Motor neuron (in vitro differentiated cells): Measurements from ENCODE around the gene PAK5. TPM values are rescaled to one million over a fixed set of nuclear protein-coding genes. Genes with fewer than 3 reads are reported as not detected.

Experiments used
- ATAC-seq, 8 experiments: fragments of 200-7000 bp; cut with Tn5 transposase; replicated peaks in 6 of 8; 2 replicates each; pipeline ENCODE4 v1.8.0; 2021; ENCODE audit warnings: mild to moderate bottlenecking in 8 of 8, moderate library complexity in 8 of 8
- H3K27ac ChIP-seq, 2 donors: fragments of 250-450 bp; sonication (Bioruptor Pico); 2 replicates each; pipeline ENCODE4 v1.9.0; 2021; ENCODE audit warnings: antibody characterized with exemption in 2 of 2, mild to moderate bottlenecking in 2 of 2, moderate library complexity in 1 of 2
- H3K4me1 ChIP-seq, 2 donors: fragments of 250-450 bp; sonication (Bioruptor Pico); replicated peaks in 1 of 2; 2 replicates each; pipeline ENCODE4 v1.6.1; 2021; ENCODE audit warnings: antibody characterized with exemption in 2 of 2, mild to moderate bottlenecking in 2 of 2, moderate library complexity in 1 of 2
- H3K4me3 ChIP-seq, 5 donors: fragments of 250-450 bp; sonication (Bioruptor Pico); 2 replicates each; pipeline ENCODE4 v1.9.0; 2021; ENCODE audit warnings: antibody characterized with exemption in 5 of 5, mild to moderate bottlenecking in 5 of 5, moderate library complexity in 4 of 5
- WGBS, 10 experiments: fragments of 450-650 bp; shearing (Covaris generic); methylation state at CpG; one replicate each; pipeline ENCODE4 v1.0.0; 2022; 5-methylcytosine and 5-hydroxymethylcytosine counted together
- in situ Hi-C, 9 experiments: fragments of 400-800 bp; cut with MboI; loops; one replicate each; pipeline ENCODE4 v1.15.0; 2021; ENCODE audit warnings: low sequenced_read_pairs in 9 of 9, low pct_unique_long_range_greater_than_20kb in 2 of 9; ENCODE audit not compliant: unreplicated experiment in 9 of 9
- total RNA-seq, 8 experiments: library from RNA; unstranded; fragments of 300-600 nt; gene quantifications; 2 replicates each; pipeline versions ENCODE4 v1.2.3 to v1.2.4, GENCODE V29; 2022

Gene PAK5
- total RNA-seq, 8 experiments from 2014 or later: 2.7 to 20.0 (median 12.5) TPM

DNA sequence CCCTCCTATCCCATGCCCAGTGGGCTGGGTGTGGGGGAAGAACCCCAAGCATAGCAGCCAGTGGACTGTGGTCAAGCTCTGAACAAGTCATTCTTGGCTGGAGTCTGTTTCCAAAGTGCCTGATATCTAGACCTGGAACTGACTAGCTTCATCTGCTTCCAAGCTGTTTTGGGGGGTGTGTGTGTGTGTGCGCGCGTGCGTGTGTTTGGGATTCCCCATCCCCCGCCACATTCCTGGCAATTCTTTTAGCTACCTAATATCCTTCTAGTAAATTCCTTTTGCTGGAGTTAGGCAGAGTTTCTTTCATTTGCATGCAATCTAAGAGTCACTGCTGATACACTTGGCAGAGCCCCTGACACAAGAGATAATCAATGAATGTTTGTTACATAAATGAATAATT is 7.8 kb downstream of the PAK5 start:
- WGBS, 10 experiments: 50 to 100% (median 97%) methylated on average over 1 to 5 of the region's 5 CpGs; no CpG with 5 or more reads in 4 of the 10 experiments
- Histone ChIP-seq H3K4me1 (peaks cover 0 to 10% of the 10 kb centered on the region in 2 donors), H3K4me3 (no peak overlapping the region), H3K27ac (no peak overlapping the region)
- ATAC-seq: no peak
- in situ Hi-C loops: no loop called here

DNA sequence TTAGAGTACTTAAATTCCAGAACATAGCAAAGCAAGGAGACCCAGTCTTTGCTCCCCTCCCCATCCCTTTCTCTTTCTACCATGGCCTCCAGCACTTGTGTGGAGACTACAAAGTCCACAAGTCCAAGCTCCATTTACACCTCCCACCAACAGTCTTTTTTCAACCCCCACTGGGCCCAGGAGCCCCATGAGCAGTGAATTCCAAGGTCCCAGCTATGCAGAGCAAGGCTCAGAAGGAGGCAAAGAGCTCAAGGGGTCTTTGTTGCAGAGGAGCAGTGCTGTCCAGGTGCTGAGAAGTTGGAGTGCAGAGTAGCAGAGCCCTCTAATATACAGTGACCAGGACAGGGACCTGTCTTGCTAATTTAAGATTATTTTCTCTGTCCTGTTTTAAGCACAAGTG is 9.0 kb downstream of the PAK5 start:
- no peak overlapping the region for H3K4me3 ChIP-seq
- peaks cover 0 to 10% of the 10 kb centered on the region in 2 donors for H3K4me1 ChIP-seq
- no peak overlapping the region for H3K27ac ChIP-seq
- in situ Hi-C loops: no loop called here
- ATAC-seq: peak in 1 of 8 experiments; percentile 41

DNA sequence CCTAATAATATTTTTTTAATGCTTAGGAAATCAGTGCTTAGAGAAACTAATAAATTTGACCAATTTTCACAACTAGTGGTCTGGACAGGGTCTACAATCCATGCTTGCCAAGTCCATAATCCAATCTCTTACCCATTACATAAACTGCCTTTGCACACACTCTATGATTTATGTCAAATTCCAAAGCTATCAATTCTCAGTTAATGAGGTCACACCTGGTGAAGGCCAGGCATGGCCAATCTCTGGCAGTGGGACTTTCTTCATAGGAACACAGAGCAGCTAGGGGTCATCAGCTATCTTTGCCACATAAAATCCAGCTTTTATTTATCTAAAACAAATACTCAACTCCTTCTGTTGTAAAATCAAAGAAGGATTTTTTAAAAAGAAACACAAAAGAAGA is 21.2 kb downstream of the PAK5 start:
- ATAC-seq: no peak
- in situ Hi-C loops: no loop called here
- no peaks in the 10 kb centered on the region for H3K4me1 ChIP-seq

DNA sequence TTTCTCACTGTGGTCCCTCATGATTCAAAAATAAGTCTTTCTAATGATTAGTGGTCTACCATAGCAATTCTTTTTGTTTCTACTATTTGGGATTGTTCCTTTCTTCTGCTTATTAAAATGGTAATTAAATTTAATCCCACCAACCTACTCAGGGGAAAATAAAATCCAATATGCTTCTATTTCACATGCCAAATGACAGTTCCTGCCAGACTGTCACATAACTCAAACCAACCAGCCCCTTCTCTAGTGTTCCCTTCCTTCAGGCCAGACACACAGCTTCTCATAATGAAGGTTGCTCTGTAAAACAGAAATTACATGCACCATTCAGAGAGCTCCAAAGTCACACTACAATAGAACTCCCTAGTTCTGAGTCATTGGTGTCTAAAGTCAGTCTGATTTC is 23.2 kb downstream of the PAK5 start:
- Histone ChIP-seq H3K4me3 (no peak overlapping the region), H3K27ac (no peak overlapping the region), H3K4me1 (no peaks in the 10 kb centered on the region)
- no peak for ATAC-seq
- in situ Hi-C loops: no loop called here

More for the DNA sequence above, 21.2 kb downstream of the PAK5 start:
- Histone ChIP-seq H3K27ac (no peak overlapping the region), H3K4me3 (no peak overlapping the region)

DNA sequence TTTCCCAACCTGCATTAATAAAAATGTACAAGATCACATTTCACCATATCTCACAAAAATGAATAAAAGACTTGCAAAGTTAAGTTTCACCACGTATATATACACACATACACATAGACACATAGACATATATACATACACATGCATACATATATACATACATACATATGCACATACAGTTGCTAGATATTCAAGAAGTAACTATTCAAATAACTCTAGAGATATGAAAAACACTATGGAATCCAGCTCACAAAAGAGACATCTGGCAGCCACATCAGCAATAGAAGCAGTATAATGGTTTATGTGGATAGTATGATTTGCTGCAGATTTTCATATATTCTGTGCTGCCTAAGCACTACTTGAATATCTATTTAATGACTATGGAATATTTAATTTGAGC is 28.1 kb downstream of the PAK5 start:
- ATAC-seq: peak in 3 of 8 experiments; percentile 37 to 97 (median 55)
- Histone ChIP-seq H3K4me1 (no peaks in the 10 kb centered on the region), H3K27ac (no peak overlapping the region), H3K4me3 (no peak overlapping the region)
- in situ Hi-C loops: no loop called here
- WGBS, 10 experiments: 0 to 91% (median 0%) methylated on average over 1 of the region's 1 CpG; no CpG with 5 or more reads in 4 of the 10 experiments

DNA sequence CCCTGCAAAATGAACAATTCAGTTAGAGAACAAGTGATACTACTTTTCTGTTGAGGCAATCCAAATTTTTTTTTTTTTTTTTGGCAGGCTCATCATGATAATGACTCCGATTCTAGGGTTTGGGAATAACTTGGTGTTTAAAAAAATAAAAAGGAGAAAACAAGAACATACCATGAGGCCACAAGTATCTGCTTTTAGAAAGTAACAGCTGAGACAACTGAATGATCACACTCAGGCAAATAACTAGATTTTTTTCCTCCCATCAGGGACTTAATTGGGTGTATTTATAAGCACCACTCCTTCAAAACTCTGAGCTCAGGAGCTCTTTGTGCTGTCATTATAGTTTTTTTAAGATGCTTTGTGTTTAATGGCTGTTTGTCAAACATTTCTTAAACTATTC is 29.6 kb downstream of the PAK5 start:
- ATAC-seq: no peak
- in situ Hi-C loops: no loop called here
- H3K27ac ChIP-seq: no peak overlapping the region
- no peak overlapping the region for H3K4me3 ChIP-seq
- no peaks in the 10 kb centered on the region for H3K4me1 ChIP-seq
- WGBS, 10 experiments: 17 to 100% (median 82%) methylated on average over 1 of the region's 1 CpG; no CpG with 5 or more reads in 2 of the 10 experiments

DNA sequence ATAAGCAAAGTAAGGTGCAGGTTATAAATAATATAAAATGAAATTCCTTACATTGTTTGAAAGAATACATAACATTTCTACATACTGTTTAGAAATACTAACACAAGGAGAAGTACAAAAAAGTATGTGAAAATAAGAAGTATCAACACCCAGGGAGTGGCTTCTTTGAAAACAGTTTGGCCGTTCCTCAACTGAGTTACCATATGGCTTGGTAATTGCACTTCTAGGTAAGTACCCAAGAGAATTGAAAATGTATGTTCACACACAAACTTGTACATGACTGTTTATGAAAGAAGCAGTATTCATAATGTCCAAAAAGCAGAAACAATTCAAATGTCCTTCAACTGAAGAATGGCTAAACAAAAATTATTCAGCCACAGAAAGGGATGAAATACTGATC is 30.7 kb downstream of the PAK5 start:
- no peak for ATAC-seq
- no peak overlapping the region for H3K27ac ChIP-seq
- no peak overlapping the region for H3K4me3 ChIP-seq
- H3K4me1 ChIP-seq: peaks cover under 1 to 4% of the 10 kb centered on the region in 2 donors
- in situ Hi-C loops: no loop called here
- 13 to 100% (median 85%) methylated on average over 1 of the region's 1 CpG; no CpG with 5 or more reads in 2 of the 10 experiments for WGBS, 10 experiments

DNA sequence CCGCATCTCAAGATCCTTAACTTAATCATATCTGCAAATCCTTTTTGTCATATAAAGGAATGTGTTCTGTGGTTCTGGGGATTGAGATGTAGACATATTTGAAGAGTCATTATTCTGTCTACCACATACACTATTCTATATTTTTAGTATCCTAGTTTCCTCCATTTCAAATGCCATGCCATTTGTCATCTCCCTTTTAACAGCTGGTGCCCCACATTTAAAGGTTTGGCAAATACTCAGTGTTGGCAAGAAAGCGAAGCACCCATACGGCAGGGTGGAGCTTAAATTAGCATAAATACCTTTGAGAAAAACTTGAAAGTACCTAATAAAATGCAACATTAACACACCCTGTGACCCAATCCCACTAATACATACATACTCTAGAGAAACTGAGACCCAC is 31.7 kb downstream of the PAK5 start:
- H3K4me1 ChIP-seq: peaks cover 2 to 7% of the 10 kb centered on the region in 2 donors
- ATAC-seq: no peak
- WGBS, 10 experiments: 10 to 100% (median 87%) methylated on average over 1 to 3 of the region's 3 CpGs; no CpG with 5 or more reads in 1 of the 10 experiments
- in situ Hi-C loops: no loop called here
- no peak overlapping the region for H3K4me3 ChIP-seq
- H3K27ac ChIP-seq: no peak overlapping the region

DNA sequence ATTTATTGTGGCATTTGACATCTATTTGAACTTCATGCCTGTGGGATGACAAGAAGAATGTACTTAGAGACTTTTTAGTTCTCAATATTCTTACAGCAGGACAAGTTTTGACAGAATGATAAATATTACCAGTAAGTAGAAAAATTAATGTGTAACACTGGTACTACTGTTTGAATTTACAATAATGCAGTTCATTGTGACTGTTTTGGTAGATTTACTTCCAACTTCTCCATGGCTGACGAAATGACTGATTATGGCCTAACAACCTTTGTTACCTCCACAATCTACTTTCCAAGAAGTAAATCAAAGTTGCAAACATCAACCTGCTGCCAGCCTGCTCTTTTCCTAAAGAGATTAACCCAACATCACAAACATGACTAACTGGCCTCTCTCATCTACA is 38.5 kb downstream of the PAK5 start:
- no peak for ATAC-seq
- in situ Hi-C loops: no loop called here
- WGBS, 10 experiments: 43 to 100% (median 90%) methylated on average over 1 of the region's 1 CpG; no CpG with 5 or more reads in 3 of the 10 experiments
- Histone ChIP-seq H3K4me1 (peaks cover 2 to 7% of the 10 kb centered on the region in 2 donors), H3K4me3 (no peak overlapping the region), H3K27ac (no peak overlapping the region)

DNA sequence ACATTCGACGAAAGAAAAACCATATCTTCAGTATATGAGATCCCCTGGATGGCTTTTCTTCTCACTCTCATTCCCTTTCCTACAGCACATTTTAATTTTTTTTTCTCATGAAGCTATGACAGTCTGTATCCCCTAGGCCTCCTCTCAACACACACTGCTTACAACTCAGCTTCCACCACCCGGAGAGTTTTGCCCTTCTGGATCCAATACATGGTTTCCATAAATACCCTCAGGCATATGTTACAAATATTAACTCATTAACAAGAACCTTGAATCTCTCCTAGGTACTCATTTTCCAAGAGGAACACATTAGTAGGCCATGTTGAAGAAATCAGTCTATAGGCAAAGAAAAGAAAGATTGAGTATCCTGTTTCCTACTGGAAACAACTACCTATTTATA is 44.0 kb downstream of the PAK5 start:
- no peak overlapping the region for H3K27ac ChIP-seq
- WGBS, 10 experiments: 7 to 100% (median 87%) methylated on average over 2 to 3 of the region's 3 CpGs; no CpG with 5 or more reads in 1 of the 10 experiments
- no peak for ATAC-seq
- no peaks in the 10 kb centered on the region for H3K4me1 ChIP-seq
- in situ Hi-C loops: no loop called here
- no peak overlapping the region for H3K4me3 ChIP-seq

DNA sequence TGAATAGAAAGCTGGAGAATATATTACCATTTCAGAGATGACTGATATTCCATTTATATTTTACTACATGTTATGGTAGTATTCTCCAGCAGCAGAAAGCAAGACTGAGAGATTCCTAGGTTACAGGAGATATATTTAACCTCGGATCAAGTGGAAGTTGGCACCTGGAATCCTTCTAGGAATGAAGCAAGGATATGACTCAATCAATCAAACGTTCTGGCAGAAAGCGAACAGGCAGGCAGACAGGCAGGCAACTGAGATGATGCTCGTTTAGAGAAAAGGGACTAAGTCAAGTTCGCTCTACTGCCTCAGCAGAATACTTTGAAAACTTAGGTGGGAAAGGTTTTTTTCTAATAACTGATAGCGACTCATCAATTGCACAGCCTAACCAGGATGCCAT is 46.2 kb downstream of the PAK5 start:
- no peak for ATAC-seq
- Histone ChIP-seq H3K27ac (no peak overlapping the region), H3K4me1 (no peaks in the 10 kb centered on the region), H3K4me3 (no peak overlapping the region)
- WGBS, 10 experiments: 14 to 95% (median 78%) methylated on average over 1 to 6 of the region's 6 CpGs
- in situ Hi-C loops: no loop called here

DNA sequence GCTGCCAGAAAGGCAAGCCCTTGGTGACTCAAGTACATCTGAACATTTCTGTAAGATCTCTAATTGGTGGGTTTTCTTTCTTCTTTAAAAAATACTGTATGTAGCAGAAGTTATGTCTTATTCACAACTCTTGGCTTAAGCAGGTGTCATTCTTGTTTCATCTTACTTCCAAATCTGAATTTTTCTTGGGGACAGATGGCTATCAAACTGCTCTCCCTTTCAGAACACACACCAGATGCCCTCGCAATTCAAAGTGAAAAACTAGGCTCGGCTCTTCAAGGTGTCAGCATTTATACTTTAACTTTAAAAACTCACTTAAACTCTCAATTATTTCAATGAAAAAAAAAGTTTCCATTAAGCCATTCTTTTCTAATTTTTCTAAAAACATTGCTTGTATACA is 49.7 kb downstream of the PAK5 start:
- Histone ChIP-seq H3K4me1 (no peaks in the 10 kb centered on the region), H3K4me3 (no peak overlapping the region), H3K27ac (no peak overlapping the region)
- ATAC-seq: no peak
- in situ Hi-C loops: no loop called here
- 10 to 95% (median 73%) methylated on average over 2 of the region's 2 CpGs; no CpG with 5 or more reads in 1 of the 10 experiments for WGBS, 10 experiments

DNA sequence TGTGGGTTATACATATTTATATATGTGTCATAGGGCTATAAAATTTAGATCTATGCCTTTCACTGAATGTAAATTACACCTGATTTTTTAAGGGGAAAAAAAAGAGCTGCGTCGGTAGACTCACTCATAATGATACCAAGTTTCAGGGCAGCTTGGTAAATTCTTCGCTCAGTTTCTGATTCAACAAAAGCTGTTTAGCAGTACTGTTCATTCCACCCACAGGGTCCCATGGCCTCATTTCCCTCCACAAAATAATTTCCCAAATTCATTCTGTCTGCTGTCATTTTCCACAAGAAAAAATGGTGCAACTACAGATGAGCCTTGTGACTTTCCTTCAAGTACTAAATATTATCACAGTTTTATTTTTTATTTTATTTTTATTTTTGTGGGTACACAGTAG is 63.7 kb downstream of the PAK5 start:
- Histone ChIP-seq H3K4me3 (no peak overlapping the region), H3K4me1 (no peaks in the 10 kb centered on the region), H3K27ac (no peak overlapping the region)
- 38 to 100% (median 89%) methylated on average over 1 to 3 of the region's 3 CpGs; no CpG with 5 or more reads in 1 of the 10 experiments for WGBS, 10 experiments
- in situ Hi-C loops: no loop called here
- no peak for ATAC-seq

DNA sequence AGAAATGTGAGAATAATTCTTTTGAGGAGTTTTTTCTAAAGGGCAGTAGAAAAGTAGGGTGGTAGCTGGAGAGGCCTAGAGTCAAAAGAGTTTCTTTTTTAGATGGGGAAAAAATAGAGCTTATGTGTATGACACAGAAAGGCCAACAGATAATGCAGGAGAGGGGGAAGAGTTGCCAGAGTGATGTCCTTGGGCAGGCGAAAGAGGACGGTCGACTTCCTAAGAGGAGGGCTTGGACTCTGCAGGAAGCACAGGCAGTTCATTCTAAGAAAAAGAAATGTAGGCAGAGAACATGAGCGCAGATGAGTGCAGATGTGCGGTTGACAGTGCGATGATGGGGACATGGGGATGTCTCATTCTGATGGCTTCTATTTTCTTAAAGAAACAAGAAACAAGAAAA is 68.9 kb downstream of the PAK5 start:
- ATAC-seq: no peak
- H3K27ac ChIP-seq: no peak overlapping the region
- WGBS, 10 experiments: 75 to 100% (median 92%) methylated on average over 1 to 6 of the region's 6 CpGs
- in situ Hi-C loops: no loop called here
- H3K4me1 ChIP-seq: no peaks in the 10 kb centered on the region
- H3K4me3 ChIP-seq: no peak overlapping the region
